Frontal cortex (tissue), 4 donors: ENCODE results near the gene ORC2. TPM values are rescaled to one million over a fixed set of nuclear protein-coding genes. Genes with fewer than 3 reads are reported as not detected.
"Not testable (repeated sequence)": the region's sequence is repeated elsewhere in the genome, so short reads cannot be mapped to it uniquely, and the experiment has no call there.

Source experiments
- DNase-seq, 2 donors: peaks; one replicate each; pipeline ENCODE4 v3.0.0; 2012; ENCODE audit warnings: low spot score in 2 of 2
- FAIRE-seq: peaks from 2 replicates; lab custom pipeline; 2012; peaks lifted over from hg19 to GRCh38; lab: Jason Lieb, UNC
- total RNA-seq: library from RNA; depleted of rRNA; stranded (reverse); fragments of >200 nt; gene quantifications from one replicate; pipeline ENCODE4 v1.2.3, GENCODE V29; 2014
- donor health status: control.
- donor health status: control.
- donor health status: control.

The ORC2 gene
- total RNA-seq, 1 donor from 2014 or later, result 21.6 TPM

DNA sequence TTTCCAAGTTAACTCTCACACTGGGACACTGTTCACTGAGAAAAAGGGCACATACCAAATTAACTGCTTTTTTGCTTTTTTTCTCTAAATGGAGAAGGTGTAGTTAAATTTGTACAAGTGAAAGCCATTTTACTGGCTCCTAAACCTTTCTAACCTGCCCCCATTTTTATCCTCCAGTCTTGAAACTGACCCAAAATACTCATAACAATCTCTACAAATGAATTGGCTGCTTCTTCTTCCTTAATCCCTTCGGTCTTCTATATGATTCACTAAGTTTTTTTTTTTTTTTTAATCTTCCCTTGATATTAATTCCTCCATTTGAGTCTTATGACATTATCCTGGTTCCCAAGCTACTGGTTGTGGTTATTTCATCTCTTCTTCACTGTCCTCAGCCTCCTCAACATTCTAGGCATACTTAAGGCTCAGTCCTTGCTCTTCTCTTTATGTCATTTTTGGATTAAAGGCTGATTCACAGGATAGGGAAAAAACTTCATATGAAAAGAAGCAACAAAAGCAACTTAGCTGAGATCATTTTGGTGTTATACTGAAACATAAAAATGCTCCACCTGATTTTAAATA lies 19.8 kb downstream of the ORC2 start:
- DNase-seq, result no peak
- FAIRE-seq, result no peak

- no peak for DNase-seq
- FAIRE-seq, result no peak
Observed at GRCh38 chr2:200939832-200940231, 23.6 kb downstream of the ORC2 start.

DNA sequence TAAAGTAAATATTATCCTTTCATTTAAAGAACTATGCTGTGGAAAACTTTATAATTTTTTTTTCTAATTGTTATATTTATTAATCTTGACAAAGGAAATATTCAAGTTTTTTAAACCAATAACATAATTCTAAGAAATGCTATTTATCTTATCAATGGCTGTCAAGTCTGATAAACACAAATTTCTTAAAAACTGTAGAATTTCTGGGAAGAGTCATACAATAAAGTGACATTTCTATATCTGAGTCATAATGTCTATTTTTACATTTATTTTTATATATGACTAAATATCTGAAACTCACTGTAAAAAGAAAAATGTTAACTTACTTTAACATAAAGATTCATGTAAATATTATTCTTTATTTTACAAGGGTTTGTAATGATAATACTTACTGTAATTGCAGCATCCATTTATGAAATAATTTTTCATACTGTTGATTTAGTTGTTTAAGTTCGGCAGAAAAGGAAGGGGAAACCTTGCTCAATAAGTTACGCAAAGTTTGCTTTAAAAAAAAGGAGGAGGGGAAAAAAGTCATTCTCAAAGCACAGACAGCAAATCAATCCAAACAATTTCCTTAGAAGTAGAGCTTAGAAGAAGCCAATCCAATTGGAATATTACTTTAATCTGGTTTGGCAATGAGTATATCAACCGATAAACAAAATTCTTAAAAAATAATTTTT lies 32.4 kb downstream of the ORC2 start:
- FAIRE-seq (peak; percentile 74), DNase-seq (no peak)

DNA sequence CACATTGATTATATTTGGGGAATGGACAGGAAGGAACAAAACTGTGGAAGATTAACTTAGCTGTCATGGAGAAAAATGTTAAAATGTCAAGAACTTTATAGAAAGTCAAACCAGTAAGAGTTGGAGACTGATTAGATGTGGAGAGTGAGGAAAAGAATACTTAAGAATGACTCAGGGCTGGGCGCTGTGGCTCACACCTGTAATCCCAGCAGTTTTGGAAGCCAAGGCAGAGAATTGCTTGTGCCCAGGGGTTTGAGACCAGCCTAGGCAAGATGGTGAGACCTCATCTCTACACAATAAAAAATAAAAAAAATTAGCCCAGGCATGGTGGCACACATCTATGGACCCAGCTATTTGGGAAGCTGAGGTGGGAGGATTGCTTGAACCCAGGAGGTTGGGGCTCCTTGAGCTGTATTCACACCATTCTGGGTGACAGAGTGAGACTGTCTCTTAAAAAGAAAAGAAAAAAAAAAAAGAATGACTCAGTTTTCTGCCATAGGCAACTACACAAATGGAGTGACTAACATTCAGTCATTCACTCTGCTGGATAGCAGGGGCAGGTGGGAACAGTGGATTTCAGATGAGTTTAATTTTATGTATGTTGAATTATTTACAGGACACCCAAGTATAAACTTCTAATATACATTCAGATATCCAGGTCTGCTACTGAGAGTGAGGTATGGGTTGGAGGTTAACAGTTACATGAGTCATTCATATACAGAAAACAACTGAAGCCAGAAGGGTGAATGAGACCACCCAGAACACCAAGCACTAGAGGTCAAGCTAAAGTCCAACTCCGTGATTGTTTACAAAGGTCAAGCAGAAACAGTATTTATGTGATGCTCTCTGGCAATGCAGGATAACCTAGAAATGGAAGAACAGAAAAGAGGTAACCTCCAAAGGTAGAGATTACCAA lies 33.9 kb downstream of the ORC2 start:
- DNase-seq (no peak), FAIRE-seq (no peak)

DNA sequence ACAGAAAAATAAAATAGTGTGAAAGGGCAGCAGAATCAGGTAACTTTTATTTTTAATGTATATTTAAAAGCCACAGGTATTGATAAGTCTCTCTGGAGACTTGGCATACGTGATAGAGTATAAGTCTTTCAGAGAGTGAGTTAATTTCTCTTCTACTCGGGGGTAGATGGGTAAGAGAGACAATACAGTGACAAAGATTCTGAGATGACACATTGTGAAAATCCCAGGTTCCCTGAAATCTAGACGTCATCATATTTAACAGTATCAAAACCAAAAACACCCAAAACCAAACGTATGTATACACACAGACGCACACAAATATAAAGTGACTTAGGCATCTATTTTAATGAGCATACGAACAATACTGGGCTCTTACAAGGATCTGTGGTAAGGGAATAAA lies 41.0 kb downstream of the ORC2 start:
- FAIRE-seq, result no peak
- DNase-seq, result no peak

DNA sequence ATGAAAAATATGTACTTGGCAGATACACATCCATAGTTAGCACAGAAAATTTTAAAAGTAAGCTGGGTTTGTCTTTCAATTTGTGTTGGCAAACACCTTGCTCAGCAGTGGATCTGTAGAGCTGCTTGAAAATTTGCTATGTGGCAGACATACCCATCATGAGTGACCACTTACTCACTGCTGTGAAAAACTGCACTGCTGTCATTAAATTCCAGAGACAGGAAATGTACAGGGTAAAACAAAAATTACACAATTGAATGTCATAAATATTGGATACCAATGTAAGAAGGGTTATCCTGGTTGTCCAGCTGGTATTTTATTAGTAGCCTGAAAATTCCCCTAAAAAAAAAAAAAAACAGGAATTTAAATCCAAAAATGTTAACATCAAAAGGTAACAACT lies 49.8 kb downstream of the ORC2 start:
- FAIRE-seq (no peak), DNase-seq (no peak)

DNA sequence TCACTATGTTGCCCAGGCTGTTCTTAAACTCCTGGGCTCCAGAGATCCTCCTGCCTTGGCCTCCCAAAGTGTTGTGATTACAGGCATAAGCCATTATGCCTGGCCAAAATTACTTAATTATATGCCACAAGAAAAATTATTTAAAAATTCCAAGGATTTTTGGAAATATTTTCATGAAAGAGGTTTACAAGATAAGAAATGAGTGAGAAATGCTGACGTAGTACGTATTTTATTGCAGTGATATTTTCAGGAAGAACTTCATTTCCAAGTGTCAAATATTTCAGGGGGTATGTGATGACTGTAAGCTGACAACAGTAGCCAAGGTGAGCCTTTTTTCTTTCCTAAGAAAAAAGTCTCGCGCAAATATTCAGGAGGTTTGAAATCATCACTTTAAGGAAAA lies 53.5 kb downstream of the ORC2 start:
- DNase-seq, result no peak
- no peak for FAIRE-seq

GRCh38 chr2:200905618-200906296 lies 57.7 kb downstream of the ORC2 start:
- FAIRE-seq, result peak; percentile 34

DNA sequence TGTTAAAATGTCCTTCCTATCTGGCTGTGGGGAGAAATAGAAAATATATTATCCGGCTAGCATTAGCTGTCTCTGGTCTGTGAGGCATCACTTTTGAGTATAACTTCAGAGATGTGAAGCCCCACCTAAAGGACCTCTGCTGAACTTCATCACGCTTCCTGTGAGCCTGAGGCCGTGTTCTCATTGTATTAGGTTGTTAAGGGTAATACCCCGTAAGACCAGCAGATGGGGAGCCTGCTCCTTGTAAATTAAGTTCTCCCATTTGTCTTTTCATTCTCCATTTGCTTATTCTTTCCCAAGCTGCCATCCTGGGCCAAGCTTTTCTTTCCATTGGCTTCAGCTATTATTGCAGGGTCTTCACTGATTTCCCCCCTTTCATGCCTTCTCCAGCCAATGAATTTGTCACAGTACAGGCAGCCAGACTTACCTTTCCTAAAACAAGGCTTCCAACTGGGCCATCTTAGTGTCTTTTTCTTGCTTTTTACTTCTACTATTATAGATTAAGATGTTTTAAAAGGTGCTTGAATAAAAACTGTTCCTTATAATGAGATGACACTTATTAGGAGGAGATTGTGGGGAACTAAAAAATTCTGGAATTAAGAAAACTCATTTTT lies 61.9 kb downstream of the ORC2 start:
- DNase-seq, result peak; percentile 19 to 67
- FAIRE-seq, result no peak

More at GRCh38 chr2:200905618-200906296, 57.7 kb downstream of the ORC2 start:
- peak; percentile 18 to 54 for DNase-seq

DNA sequence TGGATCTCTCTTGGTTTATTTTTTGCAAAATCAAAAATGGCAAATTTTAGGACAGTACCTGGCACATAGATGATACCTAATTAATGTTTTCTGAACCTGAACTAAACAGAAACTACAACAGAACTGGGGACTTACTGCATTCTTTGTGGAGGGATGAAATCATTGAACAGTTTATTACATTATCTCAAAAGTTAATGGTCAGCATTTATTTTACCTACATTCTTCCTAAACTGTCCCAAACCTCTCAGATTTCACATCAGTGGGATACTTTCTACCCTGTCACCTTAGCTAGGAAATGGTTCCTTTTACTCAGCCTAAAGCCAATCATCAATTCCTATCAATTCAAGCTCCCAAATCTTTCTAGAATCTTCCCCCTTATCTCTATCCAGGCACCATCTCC lies 64.0 kb downstream of the ORC2 start:
- FAIRE-seq, result no peak
- DNase-seq, result no peak

DNA sequence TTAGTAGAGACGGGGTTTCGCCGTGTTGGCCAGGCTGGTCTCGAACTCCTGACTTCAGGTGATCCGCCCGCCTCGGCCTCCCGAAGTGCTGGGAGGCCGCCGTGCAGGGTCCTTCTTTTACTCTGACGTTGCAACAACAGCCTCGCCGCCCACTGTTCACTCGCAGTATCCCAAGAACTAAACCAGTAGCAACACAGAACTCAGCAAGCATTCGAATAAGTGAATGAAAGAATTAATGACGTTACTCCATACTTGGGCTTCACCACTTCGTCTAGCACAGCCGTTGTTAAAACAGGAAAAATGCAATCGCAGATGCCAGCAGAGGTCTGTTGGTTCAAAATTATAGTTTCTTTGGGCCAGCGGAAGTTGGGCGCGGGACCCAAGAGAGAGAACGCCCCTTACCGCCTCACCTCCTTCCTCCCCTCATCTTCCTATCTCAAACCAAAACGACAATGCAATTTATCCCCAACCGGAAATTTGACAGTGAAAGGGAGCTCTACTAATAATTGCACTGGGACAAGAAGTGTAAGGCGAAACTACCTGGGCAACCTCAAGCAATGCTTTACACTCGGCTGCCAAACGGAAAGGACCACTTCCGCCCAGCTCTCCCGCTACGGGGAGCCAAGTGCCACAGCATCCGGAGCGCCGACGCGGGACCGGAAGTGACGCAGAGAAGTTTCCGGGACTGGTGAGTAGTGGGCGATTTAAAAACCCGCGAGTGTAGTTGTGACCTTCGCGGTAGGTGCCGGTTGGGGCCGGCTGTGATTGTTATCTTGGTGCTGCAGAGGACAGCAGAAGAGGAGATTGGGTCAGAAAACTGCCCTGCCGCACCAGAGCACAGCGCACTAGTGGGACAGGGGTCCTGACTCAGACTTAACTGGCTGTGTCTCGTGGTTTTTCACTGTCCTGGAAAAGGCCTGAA lies 74.5 kb downstream of the ORC2 start, which contains the start of the genes NIF3L1 and PPIL3:
Gene NIF3L1, plus strand, starts transcription at position 668 of the 922 bp plus-strand sequence. CDS start 2,573 bp downstream, outside the sequence.
Gene PPIL3, minus strand, starts transcription at position 374 of the 922 bp plus-strand sequence. CDS start 1,462 bp downstream, outside the sequence.
- peak; percentile 60 to 78 for DNase-seq
- FAIRE-seq, result no peak

- DNase-seq, FAIRE-seq: not testable (repeated sequence)
Observed at GRCh38 chr2:200881715-200882249, 81.7 kb downstream of the ORC2 start.

- DNase-seq (no peak), FAIRE-seq (no peak)
Observed at GRCh38 chr2:200878289-200878880, 85.1 kb downstream of the ORC2 start.

GRCh38 chr2:200877443-200877842 lies 86.0 kb downstream of the ORC2 start:
- no peak for FAIRE-seq
- DNase-seq, result no peak

DNA sequence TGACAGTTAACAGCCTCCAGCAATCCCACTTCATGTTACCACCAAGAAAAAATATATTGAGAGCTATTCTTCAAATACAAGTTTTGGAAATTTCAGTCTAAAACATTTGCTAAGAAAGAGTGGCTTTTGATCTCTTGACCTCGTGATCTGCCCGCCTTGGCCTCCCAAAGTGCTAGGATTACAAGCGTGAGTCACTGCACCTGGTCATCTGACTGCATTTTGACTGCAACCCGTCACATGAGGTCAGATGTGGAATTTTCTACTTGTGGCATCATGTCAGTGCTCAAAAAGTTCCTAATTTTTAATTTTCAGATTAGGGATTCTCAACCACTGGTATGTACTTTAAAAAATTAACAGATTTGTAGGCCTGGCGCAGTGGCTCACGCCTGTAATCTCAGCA lies 89.9 kb downstream of the ORC2 start:
- FAIRE-seq, result no peak
- no peak for DNase-seq

DNA sequence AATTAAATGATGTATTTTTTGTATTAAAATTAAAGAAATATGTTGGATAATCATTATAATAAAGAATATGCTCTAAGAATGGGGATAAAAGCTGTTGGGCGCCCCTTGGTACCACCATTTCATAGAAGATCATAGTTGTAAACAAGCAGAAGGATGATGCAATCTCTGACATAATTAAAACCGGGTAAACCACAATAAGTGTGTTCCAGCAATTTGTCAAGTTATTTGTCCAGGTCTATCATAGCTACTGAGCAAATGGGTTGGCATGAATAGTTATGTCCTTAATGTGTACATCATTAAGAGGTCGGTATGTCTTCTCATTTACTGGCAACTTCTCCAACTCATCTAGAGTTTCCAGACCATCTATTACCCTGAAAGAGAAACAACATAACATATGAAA lies 92.3 kb downstream of the ORC2 start:
- FAIRE-seq, result no peak
- DNase-seq, result no peak

- DNase-seq, result no peak
- no peak for FAIRE-seq
Observed at GRCh38 chr2:200869014-200869413, 94.4 kb downstream of the ORC2 start.
